OCI-LY3 (cell line): ENCODE results near the gene CCDC7.

ENCODE experiments used
- CTCF ChIP-seq: fragments of 200-600, 300-600 bp; sonication (generic); IDR thresholded peaks from 2 replicates; pipeline ENCODE4 v1.5.1; 2014; ENCODE audit warnings: antibody characterized with exemption, low read length, low read depth
- EZH2phosphoT487 ChIP-seq: fragments of 200-600 bp; shearing (Covaris generic); IDR thresholded peaks from 2 replicates; pipeline ENCODE4 v1.6.1; 2018; ENCODE audit warnings: antibody characterized with exemption, mixed run types, low read depth

GRCh38 chr10:32692174-32692573, 246.2 kb downstream of the CCDC7 start:
- no peak for TF ChIP-seq CTCF
- TF ChIP-seq EZH2phosphoT487: no peak
